HCT116 (cell line): ENCODE data around the gene CETN1. TPM values are rescaled to one million over a fixed set of nuclear protein-coding genes. Genes with fewer than 3 reads are reported as not detected.

Experiments used
- ATAC-seq: fragments of 200-7000 bp; cut with Tn5 transposase; 2 replicates; pipeline ENCODE4 v1.9.1; 2020; ENCODE audit warnings: mild to moderate bottlenecking, moderate library complexity
- BruUV-seq: library from RNA; stranded (reverse); fragments of 400-500 nt; replicated peaks from 2 replicates; lab custom pipeline; 2021; lab: Mats Ljungman, UMichigan
- CTCF ChIA-PET: fragments of 300-600 bp; sonication (Branson Sonifier 250); formaldehyde crosslinking; loops from one replicate; lab custom pipeline; 2021; ENCODE audit warnings: antibody characterized with exemption; lab: Charles Lee
- POLR2A ChIA-PET: fragments of 300-600, 350-600 bp; sonication (Branson Sonifier 250); formaldehyde crosslinking; loops from one replicate; lab custom pipeline; 2021; ENCODE audit warnings: antibody characterized with exemption; lab: Charles Lee
- RAD21 ChIA-PET, 2 experiments: fragments of 300-600 bp; sonication (Branson Sonifier 250); formaldehyde crosslinking; loops; one replicate each; lab custom pipeline; 2023; ENCODE audit warnings: low total read pairs in 2 of 2; ENCODE audit not compliant: uncharacterized antibody in 2 of 2, unreplicated experiment in 2 of 2, low non-redundant PET in 1 of 2; lab: Charles Lee
- DNase-seq: peaks from one replicate; pipeline ENCODE4 v3.0.0-alpha.2; 2010; ENCODE audit warnings: low read depth, low spot score
- H2AFZ ChIP-seq: fragments of 200-600 bp; shearing (Covaris generic), sonication (generic); 2 replicates; pipeline ENCODE4 v1.6.1; 2017; ENCODE audit warnings: low read depth, mixed run types, mixed read lengths, antibody characterized with exemption, low read length; ENCODE audit not compliant: poor library complexity, severe bottlenecking
- H3K27ac ChIP-seq: 2 replicates; pipeline ENCODE4 v1.5.1; 2012; ENCODE audit warnings: low read depth, low read length
- H3K27me3 ChIP-seq: fragments of 200-600 bp; sonication (generic); 2 replicates; pipeline ENCODE4 v1.6.1; 2016; ENCODE audit warnings: mixed run types, low read length, mixed read lengths; ENCODE audit not compliant: insufficient read depth
- H3K36me3 ChIP-seq, 2 experiments: fragments of 200-500 bp in 1 of 2; fragments of 200-600 bp in 1 of 2; sonication (Bioruptor generic) in 1 of 2; sonication (generic) in 1 of 2; 2 replicates each; pipeline versions ENCODE4 v1.5.1 to v1.6.1; 2014 to 2016; ENCODE audit warnings: low read length in 2 of 2, inconsistent platforms in 1 of 2, mixed read lengths in 1 of 2, mixed run types in 1 of 2; ENCODE audit not compliant: insufficient read depth in 2 of 2, control insufficient read depth in 1 of 2
- H3K4me1 ChIP-seq, 2 experiments: fragments of 200-600 bp in 1 of 2; sonication (generic) in 1 of 2; 2 replicates each; pipeline versions ENCODE4 v1.5.1 to v1.6.1; 2012 to 2017; ENCODE audit warnings: low read length in 2 of 2, inconsistent platforms in 1 of 2, mild to moderate bottlenecking in 1 of 2, mixed read lengths in 1 of 2, mixed run types in 1 of 2, moderate library complexity in 1 of 2; ENCODE audit not compliant: insufficient read depth in 2 of 2, control insufficient read depth in 1 of 2
- H3K4me2 ChIP-seq: fragments of 200-600 bp; sonication (generic); 2 replicates; pipeline ENCODE4 v1.6.1; 2017; ENCODE audit warnings: mixed run types, low read length, mixed read lengths
- H3K4me3 ChIP-seq, 2 experiments: fragments of 200-600 bp in 1 of 2; sonication (generic) in 1 of 2; replicated peaks in 1 of 2; 2 replicates each; pipeline ENCODE4 v1.5.1; 2011 to 2016; ENCODE audit warnings: low read length in 2 of 2, control low read depth in 1 of 2, low read depth in 1 of 2, mild to moderate bottlenecking in 1 of 2, mixed read lengths in 1 of 2, mixed run types in 1 of 2
- H3K79me2 ChIP-seq: fragments of 200-600 bp; sonication (generic); 2 replicates; pipeline ENCODE4 v1.6.1; 2017; ENCODE audit warnings: mild to moderate bottlenecking, mixed run types, low read length, moderate library complexity, mixed read lengths; ENCODE audit not compliant: insufficient read depth
- H3K9ac ChIP-seq: fragments of 200-600 bp; sonication (generic); 2 replicates; pipeline ENCODE4 v1.6.1; 2016; ENCODE audit warnings: low read length, mixed read lengths
- H3K9me2 ChIP-seq: fragments of 200-600 bp; sonication (generic), shearing (Covaris generic); 2 replicates; pipeline ENCODE4 v1.6.1; 2017; ENCODE audit warnings: mixed run types, mild to moderate bottlenecking, moderate library complexity; ENCODE audit not compliant: insufficient read depth
- H3K9me3 ChIP-seq, 2 experiments: fragments of 200-500 bp in 1 of 2; fragments of 200-600 bp in 1 of 2; sonication (Bioruptor generic) in 1 of 2; sonication (generic) in 1 of 2; 2 replicates each; pipeline ENCODE4 v1.6.1; 2014 to 2017; ENCODE audit warnings: low read length in 2 of 2, mixed read lengths in 2 of 2, inconsistent platforms in 1 of 2, low read depth in 1 of 2, mild to moderate bottlenecking in 1 of 2, mixed run types in 1 of 2, moderate library complexity in 1 of 2; ENCODE audit not compliant: control insufficient read depth in 1 of 2, insufficient read depth in 1 of 2
- H4K20me1 ChIP-seq: fragments of 200-600 bp; sonication (generic), shearing (Covaris generic); 2 replicates; pipeline ENCODE4 v1.6.1; 2017; ENCODE audit warnings: mixed run types, mild to moderate bottlenecking, moderate library complexity; ENCODE audit not compliant: insufficient read depth
- CBX3 ChIP-seq: IDR thresholded peaks from 2 replicates; pipeline ENCODE4 v1.6.1; 2012; ENCODE audit warnings: low read depth
- CEBPB ChIP-seq: IDR thresholded peaks from 2 replicates; pipeline ENCODE4 v1.6.1; 2012; ENCODE audit warnings: low read depth
- EZH2 ChIP-seq: fragments of 200-600 bp; sonication (generic); IDR thresholded peaks from 2 replicates; pipeline ENCODE4 v1.6.1; 2017; ENCODE audit warnings: antibody characterized with exemption, mixed run types
- POLR2AphosphoS5 ChIP-seq: IDR thresholded peaks from 2 replicates; pipeline ENCODE4 v1.6.1; 2011; ENCODE audit warnings: mild to moderate bottlenecking, low read depth, low read length, moderate library complexity
- RAD21 ChIP-seq: IDR thresholded peaks from 2 replicates; pipeline ENCODE4 v1.6.1; 2012; ENCODE audit warnings: low read depth, mild to moderate bottlenecking
- REST ChIP-seq: IDR thresholded peaks from 2 replicates; pipeline ENCODE4 v1.6.1; 2012; ENCODE audit warnings: low read depth
- SIN3A ChIP-seq: IDR thresholded peaks from 2 replicates; pipeline ENCODE4 v1.6.1; 2012; ENCODE audit warnings: low read depth
- TCF7L2 ChIP-seq: IDR thresholded peaks from 2 replicates; pipeline ENCODE4 v1.7.0; 2011; ENCODE audit warnings: borderline replicate concordance, inconsistent platforms; ENCODE audit not compliant: insufficient read depth, insufficient read length; ENCODE audit errors: extremely low read depth
- YY1 ChIP-seq: IDR thresholded peaks from 2 replicates; pipeline ENCODE4 v1.6.1; 2011; ENCODE audit warnings: low read length, low read depth, moderate library complexity, mild to moderate bottlenecking; ENCODE audit not compliant: insufficient replicate concordance; ENCODE audit errors: extremely low read depth
- ZFX ChIP-seq: fragments of 450-650 bp; IDR thresholded peaks from 2 replicates; pipeline ENCODE4 v1.6.1; 2017
- intact Hi-C: fragments of 100-400 bp; cut with micrococcal nuclease; formaldehyde crosslinking; loops from 2 replicates; pipeline ENCODE4 v1.10.0; 2022
- total RNA-seq: library from RNA; stranded (reverse); gene quantifications from one replicate; pipeline ENCODE4 v1.2.1, GENCODE V29; 2021; ENCODE audit not compliant: unreplicated experiment
- TF ChIP-seq, protein P1 (sequence below), 3 experiments: fragments of 200-600 bp in 1 of 3; sonication (generic) in 1 of 3; IDR thresholded peaks in 2 of 3; conservative IDR thresholded peaks in 1 of 3; 2 replicates each; pipeline ENCODE4 v1.5.1; 2012 to 2017; ENCODE audit warnings: low read depth in 2 of 3, low read length in 2 of 3, antibody characterized with exemption in 1 of 3, borderline replicate concordance in 1 of 3, control low read depth in 1 of 3, mild to moderate bottlenecking in 1 of 3, mixed read lengths in 1 of 3, mixed run types in 1 of 3, moderate library complexity in 1 of 3; ENCODE audit not compliant: insufficient read depth in 1 of 3
- TF ChIP-seq, protein P2 (sequence below): IDR thresholded peaks from 2 replicates; pipeline ENCODE4 v1.6.1; 2011; ENCODE audit warnings: mild to moderate bottlenecking, low read length, moderate library complexity; ENCODE audit not compliant: insufficient replicate concordance; ENCODE audit errors: extremely low read depth

The CETN1 gene
- total RNA-seq, 1 experiment from 2014 or later: not detected

- TF ChIP-seq, protein P1, sequence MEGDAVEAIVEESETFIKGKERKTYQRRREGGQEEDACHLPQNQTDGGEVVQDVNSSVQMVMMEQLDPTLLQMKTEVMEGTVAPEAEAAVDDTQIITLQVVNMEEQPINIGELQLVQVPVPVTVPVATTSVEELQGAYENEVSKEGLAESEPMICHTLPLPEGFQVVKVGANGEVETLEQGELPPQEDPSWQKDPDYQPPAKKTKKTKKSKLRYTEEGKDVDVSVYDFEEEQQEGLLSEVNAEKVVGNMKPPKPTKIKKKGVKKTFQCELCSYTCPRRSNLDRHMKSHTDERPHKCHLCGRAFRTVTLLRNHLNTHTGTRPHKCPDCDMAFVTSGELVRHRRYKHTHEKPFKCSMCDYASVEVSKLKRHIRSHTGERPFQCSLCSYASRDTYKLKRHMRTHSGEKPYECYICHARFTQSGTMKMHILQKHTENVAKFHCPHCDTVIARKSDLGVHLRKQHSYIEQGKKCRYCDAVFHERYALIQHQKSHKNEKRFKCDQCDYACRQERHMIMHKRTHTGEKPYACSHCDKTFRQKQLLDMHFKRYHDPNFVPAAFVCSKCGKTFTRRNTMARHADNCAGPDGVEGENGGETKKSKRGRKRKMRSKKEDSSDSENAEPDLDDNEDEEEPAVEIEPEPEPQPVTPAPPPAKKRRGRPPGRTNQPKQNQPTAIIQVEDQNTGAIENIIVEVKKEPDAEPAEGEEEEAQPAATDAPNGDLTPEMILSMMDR (IDR thresholded peaks at IDR 0.05 in 2 of 3, conservative IDR thresholded peaks at IDR 0.05 in 1 of 3; ENCODE audit: borderline replicate concordance in 1 of 3, insufficient read depth in 1 of 3, low read depth in 2 of 3, low read length in 2 of 3): no peak
- TF ChIP-seq, all 23 proteins: peak for 0
Observed at GRCh38 chr18:572831-573289, 7.3 kb upstream of the CETN1 start (continued).

GRCh38 chr18:573385-573784, 6.8 kb upstream of the CETN1 start:
- 0 out of 2 replicates have a peak, but pooled peaks cover 5% of the 10 kb centered on the region for H3K27me3 ChIP-seq
- H3K4me3 ChIP-seq: no peak overlapping the region
- no peaks in the 10 kb centered on the region for H3K9me3 ChIP-seq
- H3K36me3 ChIP-seq: no peaks in the 10 kb centered on the region
- no peaks in the 10 kb centered on the region for H3K9me2 ChIP-seq
- no peak for TF ChIP-seq CEBPB
- TF ChIP-seq CBX3: no peak
- no peak for TF ChIP-seq TCF7L2
- TF ChIP-seq, protein P2, sequence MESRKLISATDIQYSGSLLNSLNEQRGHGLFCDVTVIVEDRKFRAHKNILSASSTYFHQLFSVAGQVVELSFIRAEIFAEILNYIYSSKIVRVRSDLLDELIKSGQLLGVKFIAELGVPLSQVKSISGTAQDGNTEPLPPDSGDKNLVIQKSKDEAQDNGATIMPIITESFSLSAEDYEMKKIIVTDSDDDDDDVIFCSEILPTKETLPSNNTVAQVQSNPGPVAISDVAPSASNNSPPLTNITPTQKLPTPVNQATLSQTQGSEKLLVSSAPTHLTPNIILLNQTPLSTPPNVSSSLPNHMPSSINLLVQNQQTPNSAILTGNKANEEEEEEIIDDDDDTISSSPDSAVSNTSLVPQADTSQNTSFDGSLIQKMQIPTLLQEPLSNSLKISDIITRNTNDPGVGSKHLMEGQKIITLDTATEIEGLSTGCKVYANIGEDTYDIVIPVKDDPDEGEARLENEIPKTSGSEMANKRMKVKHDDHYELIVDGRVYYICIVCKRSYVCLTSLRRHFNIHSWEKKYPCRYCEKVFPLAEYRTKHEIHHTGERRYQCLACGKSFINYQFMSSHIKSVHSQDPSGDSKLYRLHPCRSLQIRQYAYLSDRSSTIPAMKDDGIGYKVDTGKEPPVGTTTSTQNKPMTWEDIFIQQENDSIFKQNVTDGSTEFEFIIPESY: no peak
- no peak for TF ChIP-seq ZFX
- TF ChIP-seq RAD21: no peak
- no peak for TF ChIP-seq EZH2
- no peak for TF ChIP-seq YY1
- TF ChIP-seq SIN3A: no peak
- TF ChIP-seq, protein P1 (IDR thresholded peaks at IDR 0.05 in 2 of 3, conservative IDR thresholded peaks at IDR 0.05 in 1 of 3; ENCODE audit: borderline replicate concordance in 1 of 3, insufficient read depth in 1 of 3, low read depth in 2 of 3, low read length in 2 of 3): no peak
- TF ChIP-seq REST: no peak
- no peak for TF ChIP-seq POLR2AphosphoS5
- ATAC-seq: no peak
- H2AFZ ChIP-seq: no peak overlapping the region
- no peak overlapping the region for H3K9ac ChIP-seq
- no peak overlapping the region for H3K27ac ChIP-seq
- BruUV-seq: no TSS peak
- intact Hi-C loops: no loop called here
- RAD21 ChIA-PET: no interaction called here
- H4K20me1 ChIP-seq: no peaks in the 10 kb centered on the region
- POLR2A ChIA-PET: no interaction called here
- H3K4me2 ChIP-seq: no peak overlapping the region
- no peaks in the 10 kb centered on the region for H3K4me1 ChIP-seq
- H3K79me2 ChIP-seq: no peaks in the 10 kb centered on the region
- no peak for DNase-seq
- CTCF ChIA-PET: no interaction called here
